GM12878 (cell line): Measurements from ENCODE around the gene KRTAP5-3.

Experiments
- E2F4 ChIP-seq: IDR thresholded peaks from 2 replicates; pipeline ENCODE4 v1.6.1; 2012; ENCODE audit warnings: low read depth, low read length, improper control_type of control experiment
- NKRF ChIP-seq: fragments of 450-650 bp; conservative IDR thresholded peaks from 2 replicates; pipeline ENCODE4 v1.6.1; 2017; ENCODE audit warnings: mild to moderate bottlenecking, moderate library complexity
- RELA ChIP-seq: fragments of 450-650 bp; IDR thresholded peaks from 2 replicates; pipeline ENCODE4 v1.8.0; 2014; ENCODE audit warnings: borderline replicate concordance; ENCODE audit not compliant: partially characterized antibody

GRCh38 chr11:1574933-1575242 lies 33.4 kb downstream of the KRTAP5-3 start:
- no peak for TF ChIP-seq RELA
- TF ChIP-seq E2F4 = no peak
- TF ChIP-seq NKRF = no peak
